IPS-NIHi11 (cell line): ENCODE data around the gene PHACTR4.
"Not testable (repeated sequence)": the region's sequence is repeated elsewhere in the genome, so short reads cannot be mapped to it uniquely, and the experiment has no call there.

Experiments used
- DNase-seq: peaks from one replicate; pipeline ENCODE4 v3.0.0; 2012; ENCODE audit warnings: mixed read lengths, low spot score

The PHACTR4 gene

DNA sequence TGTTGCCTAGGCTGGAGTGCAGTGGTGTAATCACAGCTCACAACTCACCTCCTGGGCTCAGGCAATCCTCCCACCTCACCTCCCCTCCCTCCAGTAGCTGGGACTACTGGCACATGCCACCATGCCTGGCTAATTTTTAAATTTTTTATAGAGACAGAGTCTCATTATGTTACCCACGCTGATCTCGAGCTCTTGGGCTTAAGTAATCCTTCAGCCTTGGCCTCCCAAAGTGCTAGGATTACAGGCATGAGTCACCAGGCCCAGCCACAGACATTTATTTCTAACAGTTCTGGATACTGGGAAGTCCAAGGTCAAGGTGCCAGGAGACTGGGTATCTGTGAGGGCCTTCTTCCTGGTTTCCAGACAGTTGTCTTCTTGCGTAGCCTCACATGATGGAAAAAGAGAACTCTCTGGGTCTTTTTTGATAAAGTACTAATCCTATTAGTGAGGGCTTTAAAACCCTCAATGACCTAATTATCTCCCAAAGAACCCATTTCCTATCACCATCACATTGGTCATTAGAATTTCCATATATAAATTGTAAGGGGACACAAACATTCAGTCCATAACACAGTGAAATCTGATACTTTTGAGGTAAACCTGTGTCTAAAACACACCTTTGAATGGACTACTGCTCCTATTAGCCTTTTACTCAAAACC is 67.9 kb downstream of the PHACTR4 start:
- DNase-seq: no peak

DNA sequence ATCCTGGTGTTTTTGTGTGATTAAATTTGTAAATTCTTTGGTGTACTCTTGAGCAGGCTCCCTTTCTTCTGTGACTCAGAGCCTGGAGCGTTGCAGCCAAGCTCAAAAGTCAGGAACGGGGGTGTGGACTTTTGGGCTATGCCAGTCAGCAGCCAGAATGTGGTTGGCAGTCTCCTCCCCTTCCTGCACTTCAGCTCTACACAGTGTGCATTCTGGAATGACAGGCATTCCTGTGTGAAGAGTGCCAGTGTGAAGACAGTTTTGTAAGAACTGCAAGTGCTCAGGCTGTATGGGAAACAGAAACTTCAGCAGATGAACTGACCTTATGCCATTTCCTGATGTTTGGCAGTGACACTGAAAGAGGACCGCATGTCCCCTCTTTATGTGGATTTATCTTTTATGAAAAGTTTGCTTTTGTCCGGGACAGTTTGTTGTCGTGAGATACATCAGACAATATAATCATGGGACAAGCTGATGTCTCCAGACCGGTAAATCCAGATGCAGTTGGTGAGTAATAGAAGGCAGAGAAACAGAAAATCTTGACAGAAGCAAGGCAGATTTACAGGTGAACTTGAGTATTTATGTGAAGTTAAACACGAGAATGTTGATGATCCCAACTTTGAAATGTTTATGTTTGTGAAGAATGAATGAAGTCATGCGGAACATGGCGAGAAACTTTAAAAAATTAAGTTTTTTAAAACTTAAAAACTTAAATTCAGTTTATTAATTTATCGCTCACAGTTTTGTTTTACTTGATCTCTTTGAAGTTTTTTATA is 68.6 kb downstream of the PHACTR4 start:
- peak; percentile 63 for DNase-seq

DNA sequence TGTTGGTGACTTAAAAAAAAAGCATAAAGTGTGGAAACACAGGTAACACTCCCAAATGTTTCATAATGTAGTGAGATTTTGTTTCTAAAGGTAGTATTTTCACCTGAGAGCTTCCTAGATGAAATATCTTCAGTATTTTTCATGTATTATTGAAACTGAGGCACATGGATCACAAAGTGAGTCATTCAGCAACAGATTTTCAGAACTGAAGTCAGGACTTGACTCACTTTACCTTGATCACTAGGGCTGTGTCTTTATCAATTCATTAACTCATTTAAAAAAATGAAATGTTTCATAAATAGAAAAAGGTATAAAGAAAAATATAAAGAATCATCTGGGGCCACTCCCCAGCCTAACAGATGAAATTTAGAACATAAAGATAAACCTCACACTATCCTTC is 69.8 kb downstream of the PHACTR4 start:
- no peak for DNase-seq

DNA sequence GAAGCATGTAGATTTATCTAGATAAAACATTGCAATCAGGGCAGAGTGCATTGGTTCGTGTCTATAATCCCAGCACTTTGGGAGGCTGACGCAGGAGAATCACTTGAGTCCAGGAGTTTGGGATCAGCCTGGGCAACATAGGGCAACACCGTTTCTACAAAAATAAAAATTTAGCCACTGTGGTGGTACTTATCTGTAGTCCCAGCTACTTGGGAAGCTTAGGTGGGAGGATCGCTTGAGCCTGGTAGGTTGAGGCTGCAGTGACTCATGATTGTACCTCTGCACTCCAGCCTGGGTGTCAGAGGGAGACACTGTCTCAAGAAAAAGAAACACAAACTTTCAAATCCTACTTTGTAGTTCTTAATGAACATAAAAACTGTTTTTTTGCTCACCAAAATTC is 72.1 kb downstream of the PHACTR4 start:
- no peak for DNase-seq

GRCh38 chr1:28443550-28443949 is 74.0 kb downstream of the PHACTR4 start:
- DNase-seq: no peak

GRCh38 chr1:28447679-28448078 is 78.1 kb downstream of the PHACTR4 start:
- no peak for DNase-seq

DNA sequence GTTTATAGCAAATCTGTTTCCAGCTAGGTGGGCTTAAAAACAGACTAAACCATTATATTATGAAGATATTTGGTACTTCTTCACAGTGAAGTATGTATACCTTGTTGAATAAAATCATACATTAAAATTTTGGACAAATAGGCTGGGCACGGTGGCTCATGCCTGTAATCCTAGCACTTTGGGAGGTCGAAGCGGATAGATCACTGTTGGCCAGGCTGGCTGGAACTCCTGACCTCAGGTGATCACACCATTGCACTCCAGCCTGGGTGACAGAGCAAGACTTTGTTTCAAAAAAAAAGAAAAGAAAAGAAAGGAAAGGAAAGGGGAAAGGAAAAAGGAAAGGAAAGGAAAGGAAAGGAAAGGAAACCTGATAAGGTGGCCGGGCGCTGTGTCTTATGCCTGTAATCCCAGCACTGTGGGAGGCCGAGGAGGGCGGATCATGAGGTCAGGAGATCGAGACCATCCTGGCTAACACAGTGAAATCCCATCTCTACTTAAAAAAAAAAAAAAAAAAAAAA is 78.6 kb downstream of the PHACTR4 start:
- DNase-seq: not testable (repeated sequence)

- DNase-seq: no peak
These were observed 80.4 kb downstream of the PHACTR4 start for GRCh38 chr1:28449904-28450303.

GRCh38 chr1:28450561-28450960 is 81.0 kb downstream of the PHACTR4 start:
- no peak for DNase-seq

GRCh38 chr1:28451011-28451410 is 81.5 kb downstream of the PHACTR4 start:
- no peak for DNase-seq

- no peak for DNase-seq
These were observed 86.5 kb downstream of the PHACTR4 start for GRCh38 chr1:28456078-28456477.

DNA sequence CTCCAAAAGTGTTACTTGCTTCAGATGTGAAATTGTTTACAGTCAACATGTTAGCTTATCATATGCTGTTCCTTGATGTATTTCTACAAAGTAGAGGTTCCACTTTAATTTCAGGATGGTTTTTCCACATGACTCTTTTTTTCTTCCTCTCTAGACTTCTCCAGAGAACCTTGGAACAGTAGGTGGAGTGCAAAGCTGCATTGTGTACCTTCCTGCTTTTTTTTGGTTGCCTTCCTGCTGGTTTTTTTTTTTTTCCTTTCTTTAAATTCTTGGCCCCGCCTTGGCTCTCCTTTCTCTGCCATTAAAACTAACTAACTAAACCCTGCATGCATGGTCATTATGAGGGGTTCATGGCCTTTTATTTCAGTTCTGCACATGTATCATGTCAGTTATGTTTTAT is 88.1 kb downstream of the PHACTR4 start:
- no peak for DNase-seq

DNA sequence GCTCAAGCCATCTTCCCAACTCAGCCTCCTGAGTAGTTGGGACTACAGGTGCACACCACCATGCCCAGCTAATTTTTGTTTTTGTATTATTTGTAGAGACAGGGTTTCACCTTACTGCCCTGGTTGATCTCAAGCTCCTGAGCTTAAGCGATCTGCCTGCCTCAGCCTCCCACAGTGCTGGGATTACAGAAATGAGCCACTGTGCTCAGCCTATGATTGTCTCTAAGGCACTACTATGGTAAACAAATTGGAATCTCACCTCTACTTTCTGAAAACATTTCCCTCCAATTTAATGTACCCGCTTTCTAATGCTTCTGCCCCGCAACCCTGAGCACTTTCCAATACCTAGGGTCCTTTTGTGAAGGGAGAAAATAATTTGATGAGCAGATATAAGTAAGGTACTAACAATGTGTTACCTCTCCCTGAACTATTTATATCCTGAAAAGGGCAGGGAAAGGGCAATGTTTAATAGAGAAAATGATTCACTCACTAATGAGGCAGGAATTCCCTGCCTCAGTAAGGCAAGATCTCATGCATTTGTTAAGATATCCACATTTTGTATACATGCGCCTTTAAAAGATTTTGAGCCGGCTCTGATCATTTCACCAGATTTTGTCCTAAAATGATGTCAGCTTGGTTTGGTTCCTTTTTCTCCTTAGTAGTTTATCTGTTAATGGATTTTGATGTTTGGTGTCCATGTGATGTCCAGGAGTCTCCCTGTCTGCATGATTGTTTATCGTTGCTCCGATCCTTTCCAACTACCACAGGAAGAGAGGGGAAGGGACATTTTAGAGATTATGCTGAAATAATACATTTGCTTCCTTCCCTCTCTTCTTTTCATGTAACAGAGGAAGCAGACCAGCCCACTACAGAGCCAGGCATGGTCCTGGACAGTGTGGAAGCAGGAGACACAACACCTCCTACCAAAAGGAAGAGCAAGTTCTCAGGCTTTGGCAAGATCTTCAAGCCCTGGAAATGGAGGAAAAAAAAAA is 89.0 kb downstream of the PHACTR4 start:
- no peak for DNase-seq

- no peak for DNase-seq
These were observed 96.8 kb downstream of the PHACTR4 start for GRCh38 chr1:28466226-28466778.

GRCh38 chr1:28470146-28470545 is 100.6 kb downstream of the PHACTR4 start:
- no peak for DNase-seq

DNA sequence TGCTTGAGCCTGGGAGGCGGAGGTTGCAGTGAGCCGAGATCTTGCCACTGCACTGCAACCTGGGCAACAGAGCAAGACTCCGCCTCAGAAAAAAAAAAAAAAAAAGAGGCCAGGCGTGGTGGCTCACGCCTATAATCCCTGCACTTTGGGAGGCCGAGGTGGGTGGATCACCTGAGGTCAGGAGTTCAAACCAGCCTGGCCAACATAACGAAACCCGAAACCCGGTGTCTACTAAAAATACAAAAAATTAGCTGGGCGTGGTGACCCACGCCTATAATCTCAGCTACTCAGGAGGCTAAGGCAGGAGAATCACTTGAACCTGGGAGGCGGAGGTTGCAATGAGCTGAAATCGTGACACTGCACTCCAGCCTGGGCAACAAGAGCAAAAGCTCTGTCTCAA is 110.0 kb downstream of the PHACTR4 start:
- not testable (repeated sequence) for DNase-seq

GRCh38 chr1:28480308-28480707 is 110.8 kb downstream of the PHACTR4 start:
- no peak for DNase-seq

DNA sequence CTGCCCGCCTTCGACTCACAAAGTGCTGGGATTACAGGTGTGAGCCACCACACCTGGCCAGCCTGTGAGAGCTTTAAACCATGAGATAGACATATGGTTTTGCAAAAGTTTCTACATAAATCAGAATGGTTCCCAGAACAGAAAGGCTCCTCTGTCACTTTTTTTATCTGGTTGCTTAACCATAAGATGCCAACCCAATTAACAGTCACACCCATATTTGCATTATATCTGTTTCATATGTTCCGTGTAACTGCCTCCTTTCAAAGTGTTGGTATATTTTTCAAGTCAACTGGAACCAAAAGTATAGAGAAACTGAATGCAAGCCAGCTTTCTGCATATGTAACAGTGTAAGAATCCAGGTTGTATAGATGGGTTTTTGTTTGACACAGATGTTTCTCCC is 112.6 kb downstream of the PHACTR4 start:
- DNase-seq: no peak

DNA sequence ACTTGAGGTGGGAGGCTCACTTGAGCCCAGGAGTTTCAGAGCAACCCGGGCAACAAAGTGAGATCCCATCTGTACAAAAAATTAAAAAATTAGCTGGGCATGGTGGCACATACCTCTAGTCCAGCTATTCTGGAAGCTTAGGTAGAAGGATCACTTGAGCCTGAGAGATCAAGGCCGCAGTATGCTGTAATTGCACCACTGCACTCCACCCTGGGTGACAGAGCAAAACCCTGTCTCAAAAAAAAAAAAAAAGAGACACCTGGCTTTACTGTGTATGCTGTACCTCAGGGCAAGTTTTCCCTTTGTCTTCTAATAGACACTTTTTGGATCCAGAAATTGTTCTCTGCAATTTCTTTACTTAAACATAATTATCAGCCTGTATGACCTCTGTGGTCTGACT is 113.2 kb downstream of the PHACTR4 start:
- DNase-seq: no peak

DNA sequence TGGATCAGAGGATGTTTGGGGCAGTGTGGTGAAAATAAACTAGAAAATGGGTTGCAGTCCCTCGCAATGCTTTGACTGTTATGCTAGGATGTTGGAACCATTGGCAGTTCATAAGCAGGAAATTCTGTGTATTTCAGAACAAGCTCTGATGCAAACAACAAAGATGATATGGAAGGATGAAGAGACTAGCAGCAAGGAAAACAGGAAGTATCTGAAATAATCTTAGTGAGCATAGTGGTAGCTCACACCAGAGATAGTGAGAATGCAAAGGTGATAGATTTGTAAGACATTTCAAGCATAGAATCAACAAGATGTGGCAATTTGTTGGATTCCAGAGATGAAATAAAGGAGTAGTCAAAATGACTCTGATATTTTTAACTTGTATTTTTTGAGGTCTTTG is 125.2 kb downstream of the PHACTR4 start:
- no peak for DNase-seq

DNA sequence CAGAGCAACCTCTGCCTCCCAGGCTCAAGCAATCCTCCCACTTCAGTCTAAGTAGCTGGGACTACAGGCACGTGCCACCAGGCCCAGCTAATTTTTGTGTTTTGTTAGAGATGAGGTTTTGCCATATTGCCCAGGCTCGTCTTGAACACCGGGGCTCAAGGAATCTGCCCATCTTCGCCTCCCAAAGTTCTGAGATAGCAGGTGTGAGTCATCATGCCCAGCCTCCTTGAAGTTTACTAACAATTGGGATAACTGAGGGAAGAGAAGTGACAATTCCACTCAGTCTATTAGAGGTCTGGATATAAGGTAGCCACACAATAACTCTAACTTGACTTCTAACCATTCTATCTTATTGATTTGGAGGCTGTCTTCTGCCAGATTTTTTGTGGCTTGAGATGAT is 130.0 kb downstream of the PHACTR4 start:
- DNase-seq: no peak

DNA sequence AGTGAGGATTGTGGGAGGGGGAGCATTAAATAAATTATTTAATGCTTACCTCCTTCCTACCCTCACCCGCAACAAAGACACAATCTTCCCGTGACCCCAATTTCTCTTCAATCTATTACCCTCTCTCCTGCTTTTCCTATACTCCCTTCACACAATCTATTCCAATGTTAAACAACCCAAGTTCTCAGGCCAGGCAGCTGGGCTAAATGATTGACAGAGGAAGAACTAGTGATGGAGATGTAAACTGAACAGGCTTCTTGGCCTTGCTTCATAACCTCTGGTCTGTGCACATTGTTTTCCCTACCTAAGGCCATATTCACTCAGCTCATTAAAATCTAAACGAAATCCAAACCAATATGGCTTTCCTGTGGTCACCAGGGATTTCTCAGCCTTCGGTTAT is 132.4 kb downstream of the PHACTR4 start:
- no peak for DNase-seq
